Activated CD8-positive, alpha-beta memory T cell treated with anti-CD3 and anti-CD28 coated beads, Interleukin-2, amount 50 U/mL, for 1 hour (primary cell): Measurements from ENCODE around the gene COBLL1.
"Not testable (repeated sequence)": the region's sequence is repeated elsewhere in the genome, so short reads cannot be mapped to it uniquely, and the experiment has no call there.

Experiments used
- DNase-seq: peaks from one replicate; pipeline ENCODE4 v3.0.0-alpha.2; 2020; ENCODE audit errors: extremely low read depth

The COBLL1 gene

GRCh38 chr2:164717000-164717803 is 124.4 kb downstream of the COBLL1 start:
- no peak for DNase-seq

- no peak for DNase-seq
Observed at GRCh38 chr2:164714471-164714870, 127.2 kb downstream of the COBLL1 start.

GRCh38 chr2:164711766-164712138 is 129.9 kb downstream of the COBLL1 start:
- no peak for DNase-seq

GRCh38 chr2:164710837-164711765 is 130.5 kb downstream of the COBLL1 start:
- no peak for DNase-seq

GRCh38 chr2:164710252-164710836 is 131.3 kb downstream of the COBLL1 start:
- DNase-seq, result not testable (repeated sequence)

GRCh38 chr2:164706522-164706921 is 135.1 kb downstream of the COBLL1 start:
- no peak for DNase-seq

GRCh38 chr2:164705412-164706167 is 136.0 kb downstream of the COBLL1 start:
- DNase-seq, result no peak

- no peak for DNase-seq
Observed at GRCh38 chr2:164703915-164704706, 137.5 kb downstream of the COBLL1 start.

GRCh38 chr2:164701565-164701964 is 140.1 kb downstream of the COBLL1 start:
- DNase-seq, result no peak

GRCh38 chr2:164700390-164700789 is 141.2 kb downstream of the COBLL1 start:
- DNase-seq, result no peak

- no peak for DNase-seq
Observed at GRCh38 chr2:164697688-164698461, 143.7 kb downstream of the COBLL1 start.

GRCh38 chr2:164696634-164697033 is 145.0 kb downstream of the COBLL1 start:
- no peak for DNase-seq

GRCh38 chr2:164694275-164694695 is 147.3 kb downstream of the COBLL1 start:
- no peak for DNase-seq

GRCh38 chr2:164693834-164694233 is 147.8 kb downstream of the COBLL1 start:
- no peak for DNase-seq

GRCh38 chr2:164693390-164693789 is 148.2 kb downstream of the COBLL1 start:
- no peak for DNase-seq

GRCh38 chr2:164692958-164693357 is 148.7 kb downstream of the COBLL1 start:
- no peak for DNase-seq

- no peak for DNase-seq
Observed at GRCh38 chr2:164692114-164692513, 149.5 kb downstream of the COBLL1 start.

- no peak for DNase-seq
Observed at GRCh38 chr2:164691346-164691887, 150.2 kb downstream of the COBLL1 start.

- no peak for DNase-seq
Observed at GRCh38 chr2:164690361-164690760, 151.3 kb downstream of the COBLL1 start.
